PC-9 (cell line): ENCODE results near the gene SYNE1. TPM values are rescaled to one million over a fixed set of nuclear protein-coding genes. Genes with fewer than 3 reads are reported as not detected.

Source experiments
- BruUV-seq: library from RNA; stranded (reverse); fragments of 400-500 nt; replicated peaks from 2 replicates; lab custom pipeline; 2021; lab: Mats Ljungman, UMichigan
- CTCF ChIA-PET: fragments of 300-600 bp; sonication (Branson Sonifier 250); formaldehyde crosslinking; loops from one replicate; lab custom pipeline; 2022; ENCODE audit warnings: antibody characterized with exemption; lab: Charles Lee
- POLR2A ChIA-PET: fragments of 300-600 bp; sonication (Branson Sonifier 250); formaldehyde crosslinking; loops from one replicate; lab custom pipeline; 2022; ENCODE audit warnings: antibody characterized with exemption; ENCODE audit not compliant: unreplicated experiment; lab: Charles Lee
- DNase-seq, 2 experiments: peaks; one replicate each; pipeline versions ENCODE4 v3.0.0 to v3.0.0-alpha.2; 2015 to 2022; ENCODE audit warnings: mixed read lengths in 1 of 2
- H2AFZ ChIP-seq: fragments of 200-600 bp; sonication (generic); 2 replicates; pipeline ENCODE4 v1.8.1; 2017; ENCODE audit warnings: antibody characterized with exemption
- H3F3A ChIP-seq: fragments of 200-600 bp; sonication (generic); 2 replicates; pipeline ENCODE4 v1.8.1; 2017; ENCODE audit warnings: antibody characterized with exemption, mild to moderate bottlenecking, low read depth; ENCODE audit not compliant: insufficient read depth
- H3K27ac ChIP-seq: fragments of 200-600 bp; sonication (generic); 2 replicates; pipeline ENCODE4 v1.6.1; 2016; ENCODE audit warnings: mixed run types
- H3K27me3 ChIP-seq: fragments of 200-600 bp; sonication (generic); 2 replicates; pipeline ENCODE4 v1.6.1; 2016; ENCODE audit warnings: low read depth, mixed run types; ENCODE audit not compliant: insufficient read depth
- H3K36me3 ChIP-seq: fragments of 200-600 bp; sonication (generic); 2 replicates; pipeline ENCODE4 v1.6.1; 2016; ENCODE audit warnings: low read depth, mixed run types
- H3K4me1 ChIP-seq: fragments of 200-600 bp; sonication (generic); replicated peaks from 2 replicates; pipeline ENCODE4 v1.6.1; 2016; ENCODE audit warnings: mixed run types; ENCODE audit not compliant: insufficient read depth
- H3K4me2 ChIP-seq: fragments of 200-600 bp; sonication (generic); 2 replicates; pipeline ENCODE4 v1.6.1; 2017; ENCODE audit warnings: mixed run types
- H3K4me3 ChIP-seq: fragments of 200-600 bp; sonication (generic); 2 replicates; pipeline ENCODE4 v1.6.1; 2016; ENCODE audit warnings: mixed run types
- H3K79me2 ChIP-seq: fragments of 200-600 bp; sonication (generic); 2 replicates; pipeline ENCODE4 v1.6.1; 2017; ENCODE audit warnings: low read depth, mixed run types
- H3K9me2 ChIP-seq: fragments of 200-600 bp; sonication (generic); 2 replicates; pipeline ENCODE4 v1.8.1; 2017; ENCODE audit warnings: mild to moderate bottlenecking; ENCODE audit not compliant: insufficient read depth
- H3K9me3 ChIP-seq: fragments of 200-600 bp; sonication (generic); 2 replicates; pipeline ENCODE4 v1.8.1; 2016; ENCODE audit warnings: low read depth; ENCODE audit not compliant: insufficient read depth
- H4K20me1 ChIP-seq: fragments of 200-600 bp; sonication (generic); 2 replicates; pipeline ENCODE4 v1.8.1; 2017; ENCODE audit not compliant: insufficient read depth
- EZH2 ChIP-seq: fragments of 200-600 bp; sonication (generic); IDR thresholded peaks from 2 replicates; pipeline ENCODE4 v1.8.0; 2017; ENCODE audit warnings: antibody characterized with exemption, low read depth
- intact Hi-C: fragments of 100-400 bp; cut with micrococcal nuclease; formaldehyde crosslinking; loops from one replicate; pipeline ENCODE4 v1.10.0; 2022; ENCODE audit not compliant: unreplicated experiment
- total RNA-seq: library from RNA; stranded (reverse); gene quantifications from 2 replicates; pipeline ENCODE4 v1.2.3, GENCODE V29; 2021
- TF ChIP-seq, protein P1 (sequence below): fragments of 200-600 bp; sonication (generic); conservative IDR thresholded peaks from 2 replicates; pipeline ENCODE4 v1.6.1; 2017; ENCODE audit warnings: mixed run types, antibody characterized with exemption, mild to moderate bottlenecking, moderate library complexity

SYNE1 gene
- total RNA-seq, 1 experiment from 2014 or later = 13.4 TPM

DNA sequence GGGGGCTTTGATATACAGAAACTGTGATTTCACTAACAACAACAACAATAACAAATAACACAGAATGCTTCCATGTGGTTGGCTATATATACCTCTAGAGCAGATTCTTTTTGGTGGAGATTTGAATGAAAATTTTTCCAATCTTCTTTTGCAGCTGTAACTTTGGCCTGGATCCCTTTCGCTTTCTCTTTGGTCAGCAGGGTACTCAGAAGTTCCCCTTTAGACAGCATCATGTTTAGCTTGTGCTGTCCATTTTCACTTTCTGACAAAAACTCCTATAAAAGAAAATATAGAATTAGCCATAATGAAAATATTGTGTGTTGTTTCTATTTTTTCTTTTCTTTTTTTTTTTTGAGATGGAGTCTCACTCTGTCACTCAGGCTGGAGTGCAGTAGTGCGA lies 264.2 kb downstream of the SYNE1 start:
- Histone ChIP-seq H3K36me3 (no peaks in the 10 kb centered on the region), H3K9me2 (no peaks in the 10 kb centered on the region), H3K27me3 (no peaks in the 10 kb centered on the region), H3K4me1 (no peaks in the 10 kb centered on the region; the same call in 1 of the 2 replicates), H3K4me2 (no peak overlapping the region), H3K27ac (no peak overlapping the region), H4K20me1 (no peaks in the 10 kb centered on the region), H3K79me2 (no peaks in the 10 kb centered on the region), H3K9me3 (no peaks in the 10 kb centered on the region), H3F3A (no peaks in the 10 kb centered on the region), H3K4me3 (no peak overlapping the region), H2AFZ (no peak overlapping the region)
- ChIA-PET POLR2A (no interaction called here), CTCF (no interaction called here)
- no peak for DNase-seq
- intact Hi-C loops = no loop called here
- TF ChIP-seq, protein P1, sequence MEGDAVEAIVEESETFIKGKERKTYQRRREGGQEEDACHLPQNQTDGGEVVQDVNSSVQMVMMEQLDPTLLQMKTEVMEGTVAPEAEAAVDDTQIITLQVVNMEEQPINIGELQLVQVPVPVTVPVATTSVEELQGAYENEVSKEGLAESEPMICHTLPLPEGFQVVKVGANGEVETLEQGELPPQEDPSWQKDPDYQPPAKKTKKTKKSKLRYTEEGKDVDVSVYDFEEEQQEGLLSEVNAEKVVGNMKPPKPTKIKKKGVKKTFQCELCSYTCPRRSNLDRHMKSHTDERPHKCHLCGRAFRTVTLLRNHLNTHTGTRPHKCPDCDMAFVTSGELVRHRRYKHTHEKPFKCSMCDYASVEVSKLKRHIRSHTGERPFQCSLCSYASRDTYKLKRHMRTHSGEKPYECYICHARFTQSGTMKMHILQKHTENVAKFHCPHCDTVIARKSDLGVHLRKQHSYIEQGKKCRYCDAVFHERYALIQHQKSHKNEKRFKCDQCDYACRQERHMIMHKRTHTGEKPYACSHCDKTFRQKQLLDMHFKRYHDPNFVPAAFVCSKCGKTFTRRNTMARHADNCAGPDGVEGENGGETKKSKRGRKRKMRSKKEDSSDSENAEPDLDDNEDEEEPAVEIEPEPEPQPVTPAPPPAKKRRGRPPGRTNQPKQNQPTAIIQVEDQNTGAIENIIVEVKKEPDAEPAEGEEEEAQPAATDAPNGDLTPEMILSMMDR = no peak
- TF ChIP-seq EZH2 = no peak
- BruUV-seq = no TSS peak

DNA sequence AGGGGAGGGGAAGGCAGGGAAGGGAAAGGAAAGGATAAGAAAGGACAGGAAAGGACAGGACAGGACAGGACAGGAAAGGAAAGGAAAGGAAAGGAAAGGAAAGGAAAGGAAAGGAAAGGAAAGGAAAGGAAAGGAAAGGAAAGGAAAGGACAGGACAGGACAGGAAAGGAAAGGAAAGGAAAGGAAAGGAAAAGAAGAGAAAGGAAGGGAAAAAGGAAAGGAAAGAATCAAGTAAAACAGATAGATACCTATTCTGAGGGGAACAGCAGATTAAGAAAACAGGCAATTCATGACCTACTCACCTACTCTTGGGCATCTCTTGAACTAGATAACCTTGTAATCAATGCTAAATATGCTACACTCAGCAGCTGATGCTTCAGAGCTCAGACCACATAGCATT lies 265.4 kb downstream of the SYNE1 start:
- no peaks in the 10 kb centered on the region for H3F3A ChIP-seq
- ChIA-PET POLR2A (no interaction called here), CTCF (no interaction called here)
- no peaks in the 10 kb centered on the region for H3K4me1 ChIP-seq
- H2AFZ ChIP-seq = no peak overlapping the region
- H3K27me3 ChIP-seq = no peaks in the 10 kb centered on the region
- no TSS peak for BruUV-seq
- no peak overlapping the region for H3K27ac ChIP-seq
- no peaks in the 10 kb centered on the region for H4K20me1 ChIP-seq
- no peaks in the 10 kb centered on the region for H3K9me2 ChIP-seq
- no peaks in the 10 kb centered on the region for H3K36me3 ChIP-seq
- TF ChIP-seq EZH2 = no peak
- intact Hi-C loops = no loop called here
- no peak overlapping the region for H3K4me2 ChIP-seq
- no peaks in the 10 kb centered on the region for H3K79me2 ChIP-seq
- H3K4me3 ChIP-seq = no peak overlapping the region
- no peaks in the 10 kb centered on the region for H3K9me3 ChIP-seq
- no peak for DNase-seq

DNA sequence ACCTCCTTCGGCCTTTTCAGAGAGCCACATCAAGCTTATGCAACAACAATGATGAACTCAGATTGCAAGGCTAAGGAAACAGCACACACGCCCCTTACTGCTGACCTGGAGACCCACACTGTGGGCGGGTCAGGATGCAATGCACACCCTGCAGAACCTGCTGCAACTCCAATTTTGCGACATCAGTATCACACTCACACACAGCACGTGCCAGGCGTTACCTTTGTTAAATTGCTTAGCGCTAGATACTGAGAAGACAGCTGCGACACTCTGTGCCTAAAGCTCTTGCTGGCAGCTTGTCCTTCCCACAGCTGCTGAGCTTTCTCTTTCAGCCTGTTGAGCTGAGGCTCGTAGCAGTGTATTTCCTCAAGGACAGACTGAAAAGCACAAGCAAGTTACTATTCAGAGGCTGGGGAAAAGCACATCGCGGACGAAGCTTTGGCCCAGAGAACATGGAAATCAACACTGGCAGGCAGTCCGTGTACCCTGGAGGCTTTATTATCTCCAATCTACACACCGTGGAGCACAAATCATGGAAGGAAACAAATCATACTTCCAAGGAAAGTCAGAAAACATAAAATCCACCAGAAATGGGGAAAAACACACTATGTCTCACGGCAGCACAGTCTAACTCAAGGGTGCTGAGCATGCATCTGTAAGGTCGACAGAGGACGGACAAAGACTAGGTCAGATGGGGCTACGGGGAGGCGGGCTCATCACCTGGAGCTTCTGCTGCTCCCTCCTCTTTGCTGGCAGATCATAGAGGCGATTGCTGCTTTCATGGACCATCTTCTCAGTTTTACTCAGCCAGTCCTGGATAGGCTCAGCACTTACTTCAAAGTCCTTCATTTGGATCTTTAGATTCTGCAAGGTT lies 268.2 kb downstream of the SYNE1 start:
- no peak overlapping the region for H2AFZ ChIP-seq
- DNase-seq = no peak
- H3K36me3 ChIP-seq = no peaks in the 10 kb centered on the region
- TF ChIP-seq EZH2 = no peak
- TF ChIP-seq, protein P1 = no peak
- ChIA-PET POLR2A (interaction anchor here (0.7 kb wide), 1 partner anchor 1536 kb away, joined by 8 read pairs; no protein-coding TSS in a partner anchor), CTCF (no interaction called here)
- no peaks in the 10 kb centered on the region for H3K9me2 ChIP-seq
- H4K20me1 ChIP-seq = no peaks in the 10 kb centered on the region
- no peaks in the 10 kb centered on the region for H3K9me3 ChIP-seq
- H3K4me1 ChIP-seq = no peaks in the 10 kb centered on the region
- no peak overlapping the region for H3K4me3 ChIP-seq
- H3F3A ChIP-seq = no peaks in the 10 kb centered on the region
- no peak overlapping the region for H3K27ac ChIP-seq
- 0 out of 2 replicates have a peak overlapping the region, but pooled peaks have one; percentile 2 for H3K4me2 ChIP-seq
- no TSS peak for BruUV-seq
- H3K27me3 ChIP-seq = no peaks in the 10 kb centered on the region
- intact Hi-C loops = no loop called here
- no peaks in the 10 kb centered on the region for H3K79me2 ChIP-seq
